Measurements from ENCODE around the gene KIAA0408.

Gene KIAA0408

DNA sequence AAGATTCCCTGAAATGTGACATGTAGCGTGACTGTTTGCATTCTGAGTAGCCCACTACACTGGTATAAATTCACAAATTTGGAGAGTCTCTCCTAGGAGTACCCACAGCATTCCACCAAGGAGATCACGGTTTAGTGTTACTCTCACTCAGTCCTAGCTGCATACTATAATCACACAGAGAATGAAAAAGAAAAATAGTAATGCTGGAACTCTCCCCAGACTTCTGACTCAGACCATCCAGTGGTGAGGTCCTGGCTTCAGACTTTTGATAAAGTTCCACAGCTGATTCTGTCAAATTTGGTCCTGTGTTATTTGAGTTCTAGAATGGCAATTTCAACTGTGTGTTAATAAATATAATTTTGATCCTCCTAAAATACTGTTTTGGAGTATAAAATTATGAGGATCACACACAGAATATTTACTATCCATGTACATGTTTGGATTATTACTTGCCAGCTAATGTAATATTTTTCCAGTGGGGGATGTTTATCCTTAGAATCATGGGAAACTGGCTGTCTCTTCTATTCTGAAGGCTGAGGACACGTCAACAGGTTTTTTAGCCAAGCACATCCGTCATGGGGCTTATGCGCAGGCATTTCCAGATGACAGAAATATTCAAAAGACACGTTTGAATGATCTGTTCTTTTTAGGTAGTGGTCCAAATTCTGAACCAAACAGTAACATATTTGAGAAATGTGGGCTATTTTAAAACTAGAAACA, 5.1 kb upstream of the KIAA0408 start:
- Histone ChIP-seq H3K27me3 (no peaks in the 10 kb centered on the region), H3K9me3 (no peaks in the 10 kb centered on the region), H3K27ac (no peak overlapping the region), H3K4me3 (ENCODE audit: low read depth in 1 of 2, low read length in 1 of 2) (no peak overlapping the region), H3K36me3 (no peaks in the 10 kb centered on the region), H3K4me1 (ENCODE audit: control insufficient read depth in 1 of 2, insufficient read depth in 1 of 2, low read depth in 1 of 2, low read length in 1 of 2) (no peaks in the 10 kb centered on the region)
- TF ChIP-seq CTCF (IDR thresholded peaks at IDR 0.05): no peak

GRCh38 chr6:127463056-127463455, 3.9 kb upstream of the KIAA0408 start:
- no peaks in the 10 kb centered on the region for H3K4me1 ChIP-seq (ENCODE audit: control insufficient read depth in 1 of 2, insufficient read depth in 1 of 2, low read depth in 1 of 2, low read length in 1 of 2)
- H3K36me3 ChIP-seq: no peaks in the 10 kb centered on the region
- no peak overlapping the region for H3K4me3 ChIP-seq (ENCODE audit: low read depth in 1 of 2, low read length in 1 of 2)
- no peaks in the 10 kb centered on the region for H3K9me3 ChIP-seq
- no peak overlapping the region for H3K27ac ChIP-seq
- TF ChIP-seq CTCF (IDR thresholded peaks at IDR 0.05): no peak
- no peaks in the 10 kb centered on the region for H3K27me3 ChIP-seq

- Histone ChIP-seq H3K27me3 (no peaks in the 10 kb centered on the region), H3K27ac (no peak overlapping the region), H3K4me3 (ENCODE audit: low read depth in 1 of 2, low read length in 1 of 2) (no peak overlapping the region), H3K36me3 (no peaks in the 10 kb centered on the region), H3K4me1 (ENCODE audit: control insufficient read depth in 1 of 2, insufficient read depth in 1 of 2, low read depth in 1 of 2, low read length in 1 of 2) (peaks cover 4 to 5% of the 10 kb centered on the region in 2 experiments), H3K9me3 (no peaks in the 10 kb centered on the region)
- TF ChIP-seq CTCF (IDR thresholded peaks at IDR 0.05): no peak
Observed at GRCh38 chr6:127462376-127462775, 3.2 kb upstream of the KIAA0408 start.

DNA sequence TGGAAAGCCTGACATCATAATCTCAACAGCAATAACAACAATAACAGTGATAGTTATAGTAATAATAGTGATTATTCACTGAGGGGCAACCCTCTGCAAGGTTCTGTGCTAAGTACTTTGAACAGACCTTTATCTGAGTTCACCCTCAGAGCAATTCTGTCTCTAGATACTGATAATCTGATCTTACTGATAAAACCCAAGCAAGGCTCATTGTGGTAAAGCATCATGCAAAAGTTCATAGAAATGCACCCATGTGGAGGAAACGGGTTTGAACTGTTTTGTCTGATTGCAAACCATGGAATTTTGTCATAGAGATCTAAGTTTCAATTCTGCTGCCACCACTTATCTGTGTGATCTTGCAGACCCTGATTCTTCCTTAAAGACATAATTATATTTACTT, 1.3 kb upstream of the KIAA0408 start:
- H3K9me3 ChIP-seq: no peaks in the 10 kb centered on the region
- H3K4me3 ChIP-seq (ENCODE audit: low read depth in 1 of 2, low read length in 1 of 2): no peak overlapping the region
- no peaks in the 10 kb centered on the region for H3K27me3 ChIP-seq
- TF ChIP-seq CTCF (IDR thresholded peaks at IDR 0.05): no peak
- H3K4me1 ChIP-seq (ENCODE audit: control insufficient read depth in 1 of 2, insufficient read depth in 1 of 2, low read depth in 1 of 2, low read length in 1 of 2): peaks cover 8 to 10% of the 10 kb centered on the region in 2 experiments
- H3K36me3 ChIP-seq: no peaks in the 10 kb centered on the region
- no peak overlapping the region for H3K27ac ChIP-seq

- Histone ChIP-seq H3K27ac (no peak overlapping the region), H3K9me3 (no peaks in the 10 kb centered on the region), H3K36me3 (no peaks in the 10 kb centered on the region), H3K4me3 (ENCODE audit: low read depth in 1 of 2, low read length in 1 of 2) (no peak overlapping the region), H3K4me1 (ENCODE audit: control insufficient read depth in 1 of 2, insufficient read depth in 1 of 2, low read depth in 1 of 2, low read length in 1 of 2) (peaks cover 8 to 10% of the 10 kb centered on the region in 2 experiments), H3K27me3 (no peaks in the 10 kb centered on the region)
- no peak for TF ChIP-seq CTCF (IDR thresholded peaks at IDR 0.05)
Observed at GRCh38 chr6:127458817-127459216, 372 bp downstream of the KIAA0408 start.
